GM19463 (cell line): ENCODE results near the gene CDH13.

Source experiments
- ATAC-seq: cut with Tn5 transposase; IDR thresholded peaks from one replicate; pipeline ENCODE4 v1.9.1; 2021; ENCODE audit warnings: mild to moderate bottlenecking, moderate library complexity; ENCODE audit not compliant: unreplicated experiment

The CDH13 gene

DNA sequence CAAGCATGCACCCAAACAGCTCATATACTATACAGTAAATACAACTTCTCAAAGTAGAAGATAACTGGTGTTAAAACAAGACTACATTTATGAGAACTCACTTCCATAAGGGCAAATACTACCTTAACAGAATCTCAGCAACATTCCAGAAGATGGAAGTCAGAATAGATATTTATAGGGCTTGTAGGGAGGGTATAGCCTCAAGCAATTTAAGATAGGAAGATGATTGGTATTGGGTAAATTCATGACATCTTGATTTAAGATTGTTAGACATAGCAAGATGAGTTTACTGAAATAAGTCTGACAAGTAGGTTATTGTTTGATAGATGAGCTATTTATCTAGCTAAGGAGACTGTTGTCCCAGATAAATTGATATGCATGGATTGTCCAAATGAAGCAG is 250.2 kb downstream of the CDH13 start:
- ATAC-seq, result no peak

GRCh38 chr16:82878466-82878865 is 251.7 kb downstream of the CDH13 start:
- no peak for ATAC-seq

DNA sequence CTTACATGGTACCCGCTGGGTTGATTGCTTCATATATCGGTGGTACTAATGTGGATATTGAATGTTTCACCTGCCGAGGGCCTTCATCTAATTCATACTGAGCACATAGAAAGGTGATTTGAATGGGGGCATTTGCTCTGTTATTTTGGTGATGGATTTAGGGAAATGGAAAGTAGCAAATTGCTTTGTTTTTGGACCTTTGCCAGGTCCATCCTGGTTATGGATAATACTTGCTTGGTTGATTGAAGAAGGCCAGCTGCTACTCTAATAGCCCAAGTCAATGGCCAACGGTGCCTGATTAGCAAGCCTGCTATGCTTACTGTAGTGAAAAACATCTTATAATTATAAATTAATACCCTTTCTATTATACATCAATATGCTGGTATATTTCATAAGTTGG is 253.6 kb downstream of the CDH13 start:
- ATAC-seq, result no peak

DNA sequence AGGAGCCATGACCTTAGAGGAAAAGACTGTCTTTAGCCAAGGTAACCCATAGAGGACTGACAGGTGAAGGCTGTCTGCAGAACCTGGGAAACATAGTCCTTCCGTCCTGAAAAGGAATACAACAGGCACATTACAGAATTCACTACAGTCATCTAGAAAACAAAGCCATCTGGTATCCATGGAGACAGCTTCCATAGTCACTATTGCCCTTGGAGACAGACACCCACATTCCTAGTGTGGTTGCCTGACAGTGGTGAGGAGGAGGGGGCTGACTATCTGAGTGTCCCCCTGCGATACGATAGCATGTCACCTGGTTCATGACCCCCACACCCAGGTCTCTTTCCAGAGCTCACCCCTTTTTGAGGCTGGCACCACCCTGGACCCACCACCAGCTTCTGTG is 254.7 kb downstream of the CDH13 start:
- ATAC-seq, result no peak

- ATAC-seq, result no peak
Observed at GRCh38 chr16:82882226-82882625, 255.5 kb downstream of the CDH13 start.

DNA sequence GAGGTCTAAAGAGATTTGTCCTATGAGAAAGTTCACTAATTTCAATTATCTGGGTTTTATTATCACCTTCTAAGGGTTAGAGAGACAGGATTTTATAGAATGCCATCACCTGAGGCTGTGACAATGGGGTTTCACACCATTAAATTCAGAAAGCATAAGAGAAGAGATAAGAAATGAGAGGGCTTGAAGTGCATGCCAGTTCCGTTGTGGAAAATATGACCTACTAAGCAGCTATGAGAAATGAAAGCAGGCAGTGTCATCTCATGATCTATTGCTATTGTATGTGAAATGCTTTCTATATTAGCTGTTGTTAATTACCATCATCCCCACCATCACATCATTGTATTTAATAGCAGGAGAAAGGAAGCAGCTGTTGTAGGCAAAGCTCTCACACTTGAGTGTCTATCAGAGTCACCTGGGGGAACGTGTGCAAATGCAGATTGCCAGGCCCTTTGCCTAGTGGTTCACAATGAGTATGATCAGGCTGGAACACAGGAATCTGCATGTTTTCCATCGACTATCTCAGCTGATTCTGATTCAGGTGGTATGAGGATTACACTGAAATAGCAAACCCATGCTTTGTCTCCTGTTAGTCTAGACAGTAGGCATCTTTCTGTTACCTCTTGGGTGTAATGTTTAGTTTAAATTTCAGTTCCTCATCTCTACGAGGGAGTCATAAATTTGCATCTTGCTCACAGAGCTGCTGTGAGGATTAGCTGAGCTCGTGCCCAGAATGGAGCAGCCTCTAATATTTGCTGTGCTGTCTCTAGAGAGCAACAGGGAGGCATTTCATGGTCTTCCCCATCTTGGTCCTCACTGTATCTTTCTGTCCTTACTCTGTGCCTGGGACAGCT is 256.4 kb downstream of the CDH13 start:
- no peak for ATAC-seq

DNA sequence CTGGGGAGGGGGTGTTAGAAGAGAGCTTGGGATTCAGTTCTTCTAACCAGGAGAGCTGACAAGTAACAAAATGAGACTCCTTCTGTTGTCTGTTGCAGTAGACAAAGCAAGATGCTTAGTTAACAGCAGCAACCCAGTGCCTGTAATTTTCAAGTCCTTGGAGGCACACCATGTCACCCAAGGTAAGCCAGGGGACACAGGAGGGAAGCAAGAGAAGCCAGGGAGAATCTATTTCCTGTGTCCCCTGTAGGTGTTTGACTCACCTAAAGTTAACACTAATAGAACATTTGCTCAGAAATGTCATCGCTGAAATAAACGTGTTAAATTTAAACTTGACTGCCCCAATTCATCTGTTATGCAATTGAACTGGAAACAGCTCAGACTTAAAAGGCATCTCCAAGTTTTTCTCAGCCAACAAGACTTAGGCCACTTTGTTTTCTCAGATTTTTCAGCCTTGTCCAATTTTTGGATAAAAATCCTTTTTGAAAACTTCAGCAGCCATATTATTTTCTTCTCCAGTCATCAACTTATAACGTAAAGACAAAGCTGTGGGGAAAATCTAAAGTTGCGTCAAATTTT is 257.6 kb downstream of the CDH13 start:
- ATAC-seq, result no peak

GRCh38 chr16:82886146-82886545 is 259.4 kb downstream of the CDH13 start:
- no peak for ATAC-seq

- no peak for ATAC-seq
Observed at GRCh38 chr16:82888591-82889001, 261.8 kb downstream of the CDH13 start.

DNA sequence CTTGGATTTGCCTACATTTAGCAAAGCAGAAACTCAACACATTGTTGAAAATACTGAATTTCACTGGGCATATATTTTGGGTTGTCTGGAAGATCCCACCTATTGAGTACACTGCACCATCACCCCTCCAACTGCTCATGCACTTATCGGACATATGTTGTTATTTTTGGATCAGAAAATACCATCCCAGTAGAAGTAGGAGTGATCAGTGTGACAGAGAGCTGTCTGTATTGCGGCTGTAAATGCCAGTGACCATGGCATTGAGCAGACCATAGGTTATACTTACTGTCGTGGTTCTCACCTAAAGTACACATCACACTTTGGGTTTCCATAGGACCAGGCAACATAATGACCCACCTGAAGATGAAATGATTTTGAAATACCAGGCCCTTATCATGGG is 264.7 kb downstream of the CDH13 start:
- ATAC-seq, result no peak

DNA sequence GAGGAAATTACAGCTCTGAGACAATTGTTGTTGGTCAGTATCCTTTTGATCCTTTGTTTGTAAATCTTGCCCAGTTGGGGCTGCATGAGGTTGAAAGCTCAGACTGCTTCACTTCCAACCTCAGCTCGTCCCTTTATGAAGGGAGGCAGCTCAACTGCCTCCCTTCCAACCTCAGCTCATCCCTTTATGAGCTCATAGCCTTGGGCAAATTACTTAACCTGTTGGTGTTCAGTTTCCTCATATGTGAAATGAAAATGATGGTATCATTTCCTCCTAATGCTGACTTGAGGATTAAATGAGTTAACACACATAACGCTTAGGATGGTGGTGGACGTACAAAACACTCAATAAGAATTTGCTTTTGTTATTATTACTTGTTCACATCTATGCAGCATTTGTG is 265.1 kb downstream of the CDH13 start:
- no peak for ATAC-seq

DNA sequence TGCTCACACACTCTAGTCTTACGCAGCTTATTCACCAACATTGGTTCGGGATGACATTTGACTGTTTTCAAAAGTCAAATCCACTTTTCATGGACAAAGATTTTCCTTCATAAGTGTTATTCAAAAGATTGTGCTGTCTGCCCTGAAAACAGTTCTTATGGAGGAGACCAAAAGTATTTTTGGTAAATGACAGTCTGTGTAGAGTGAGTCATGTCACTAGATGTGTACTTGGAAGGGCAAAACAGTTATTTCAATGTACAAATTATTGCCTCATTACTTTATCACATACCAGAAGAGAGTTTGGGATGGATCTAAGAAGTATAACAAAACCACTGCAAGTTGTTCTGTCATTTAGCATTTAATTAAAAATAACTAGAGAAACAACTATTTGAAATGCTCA is 265.6 kb downstream of the CDH13 start:
- ATAC-seq, result no peak

DNA sequence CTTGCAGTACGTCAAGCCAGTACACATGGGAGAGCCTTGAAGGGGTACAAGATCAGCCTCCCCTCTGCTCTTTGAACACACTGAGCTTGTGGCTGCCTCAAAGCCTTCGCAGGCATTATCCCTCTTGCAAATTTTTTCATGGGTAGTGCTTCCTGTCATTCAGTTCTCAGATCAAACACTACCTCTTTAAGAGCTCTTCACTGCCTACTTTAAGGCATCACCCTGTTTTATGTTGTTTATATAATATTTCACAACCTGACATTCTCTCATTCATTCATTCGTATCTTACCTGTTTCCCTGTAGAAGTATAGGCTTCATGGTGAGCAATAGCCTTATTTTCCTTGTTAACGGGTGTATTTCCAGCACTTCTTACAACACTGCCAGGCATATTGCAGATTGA is 269.1 kb downstream of the CDH13 start:
- ATAC-seq, result no peak

- no peak for ATAC-seq
Observed at GRCh38 chr16:82899006-82899405, 272.2 kb downstream of the CDH13 start.

- ATAC-seq, result no peak
Observed at GRCh38 chr16:82899731-82900450, 273.1 kb downstream of the CDH13 start.

GRCh38 chr16:82900559-82900958 is 273.8 kb downstream of the CDH13 start:
- no peak for ATAC-seq

- ATAC-seq, result no peak
Observed at GRCh38 chr16:82911925-82912324, 285.2 kb downstream of the CDH13 start.

DNA sequence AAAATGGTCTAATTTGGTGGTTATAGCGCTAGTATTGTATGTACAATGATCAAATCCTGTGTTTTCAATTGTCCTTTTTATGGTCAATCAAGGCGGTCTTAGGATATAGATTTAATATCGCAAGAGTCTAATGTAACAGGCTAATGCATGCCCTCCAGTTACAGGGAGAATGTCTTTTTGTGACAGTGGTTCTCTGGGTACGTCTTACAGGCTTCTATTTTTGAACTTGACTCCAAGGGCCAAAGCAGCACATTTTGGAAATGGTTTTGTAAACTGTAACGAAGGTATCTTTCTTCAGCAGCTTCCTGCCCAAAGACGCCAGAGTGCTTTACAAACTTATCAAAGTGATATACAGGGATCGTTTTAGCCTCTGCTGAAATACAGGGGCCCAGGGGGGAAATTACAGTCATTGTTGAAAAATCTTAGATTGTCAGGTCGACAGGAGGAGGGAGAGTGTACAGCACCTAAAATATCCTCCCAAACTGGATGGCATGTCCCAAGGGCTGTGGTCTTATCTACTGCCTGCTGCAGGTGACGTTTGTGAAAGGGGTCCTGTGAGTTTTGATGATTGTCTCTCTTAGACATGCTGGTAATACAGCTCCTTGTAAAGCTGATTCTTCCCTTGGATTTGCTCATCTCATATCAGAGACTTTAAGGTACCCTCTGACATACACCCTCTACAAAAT is 288.5 kb downstream of the CDH13 start:
- no peak for ATAC-seq

- no peak for ATAC-seq
Observed at GRCh38 chr16:82917886-82918595, 291.3 kb downstream of the CDH13 start.

- ATAC-seq, result no peak
Observed at GRCh38 chr16:82924075-82924854, 297.5 kb downstream of the CDH13 start.
